H1 (cell line): ENCODE data around the gene IFT25.

Source experiments
- CBX8 ChIP-seq: fragments of 300-800, 300-1000 bp; sonication (generic); IDR thresholded peaks from 2 replicates; pipeline ENCODE4 v1.7.1; 2016; ENCODE audit warnings: low read depth, low read length, borderline replicate concordance
- CHD7 ChIP-seq: fragments of 300-600 bp; sonication (generic); IDR thresholded peaks from 2 replicates; pipeline ENCODE4 v1.7.1; 2012; ENCODE audit warnings: low read length, moderate library complexity, mild to moderate bottlenecking, inconsistent platforms; ENCODE audit not compliant: insufficient replicate concordance
- CREB1 ChIP-seq: IDR thresholded peaks from 2 replicates; pipeline ENCODE4 v1.6.1; 2012; ENCODE audit warnings: inconsistent platforms
- CTCF ChIP-seq, 3 experiments: IDR thresholded peaks; 1 replicate in 2 of 3; 2 replicates in 1 of 3; pipeline versions ENCODE4 v1.5.1 to v1.6.1; 2011; ENCODE audit warnings: low read length in 3 of 3, mild to moderate bottlenecking in 3 of 3, inconsistent platforms in 2 of 3, low read depth in 1 of 3, moderate library complexity in 1 of 3; ENCODE audit not compliant: insufficient read depth in 1 of 3; ENCODE audit errors: control extremely low read depth in 1 of 3
- EP300 ChIP-seq, 2 experiments: IDR thresholded peaks; 1 replicate in 1 of 2; 2 replicates in 1 of 2; pipeline ENCODE4 v1.6.1; 2011 to 2012; ENCODE audit warnings: low read depth in 2 of 2, low read length in 2 of 2, mild to moderate bottlenecking in 2 of 2, borderline replicate concordance in 1 of 2, inconsistent platforms in 1 of 2, moderate library complexity in 1 of 2
- HDAC2 ChIP-seq, 2 experiments: fragments of 300-600 bp in 1 of 2; sonication (generic) in 1 of 2; IDR thresholded peaks; 2 replicates each; pipeline ENCODE4 v1.6.1; 2011 to 2012; ENCODE audit warnings: low read depth in 2 of 2, low read length in 2 of 2, mild to moderate bottlenecking in 2 of 2, moderate library complexity in 2 of 2, borderline replicate concordance in 1 of 2, inconsistent platforms in 1 of 2
- MAFK ChIP-seq: IDR thresholded peaks from 2 replicates; pipeline ENCODE4 v1.6.1; 2012; ENCODE audit warnings: low read depth, mild to moderate bottlenecking, improper control_type of control experiment, low read length
- NRF1 ChIP-seq: IDR thresholded peaks from 2 replicates; pipeline ENCODE4 v1.6.1; 2011; ENCODE audit warnings: mild to moderate bottlenecking, low read depth, low read length, improper control_type of control experiment
- POLR2A ChIP-seq, 2 experiments: IDR thresholded peaks; 1 replicate in 1 of 2; 2 replicates in 1 of 2; pipeline ENCODE4 v1.6.1; 2011; ENCODE audit warnings: low read depth in 2 of 2, low read length in 2 of 2, mild to moderate bottlenecking in 2 of 2; ENCODE audit errors: control extremely low read depth in 1 of 2
- RAD21 ChIP-seq, 2 experiments: IDR thresholded peaks in 1 of 2; conservative IDR thresholded peaks in 1 of 2; 2 replicates each; pipeline ENCODE4 v1.6.1; 2011; ENCODE audit warnings: low read depth in 2 of 2, low read length in 2 of 2, improper control_type of control experiment in 1 of 2, inconsistent platforms in 1 of 2, mild to moderate bottlenecking in 1 of 2, moderate library complexity in 1 of 2
- SRF ChIP-seq: IDR thresholded peaks from 2 replicates; pipeline ENCODE4 v1.6.1; 2011; ENCODE audit warnings: mild to moderate bottlenecking, low read depth, low read length, moderate library complexity

GRCh38 chr1:53891678-53892077 lies 53.8 kb downstream of the IFT25 start:
- TF ChIP-seq CTCF (IDR thresholded peaks at IDR 0.05; ENCODE audit: control extremely low read depth in 1 of 3, insufficient read depth in 1 of 3, low read depth in 1 of 3, low read length in 3 of 3) (no peak), EP300 (IDR thresholded peaks at IDR 0.05; ENCODE audit: borderline replicate concordance in 1 of 2, low read depth in 2 of 2, low read length in 2 of 2) (no peak), POLR2A (IDR thresholded peaks at IDR 0.05; ENCODE audit: control extremely low read depth in 1 of 2, low read depth in 2 of 2, low read length in 2 of 2) (no peak), HDAC2 (IDR thresholded peaks at IDR 0.05; ENCODE audit: borderline replicate concordance in 1 of 2, low read depth in 2 of 2, low read length in 2 of 2) (no peak), SRF (no peak), RAD21 (IDR thresholded peaks at IDR 0.05 in 1 of 2, conservative IDR thresholded peaks at IDR 0.05 in 1 of 2; ENCODE audit: low read depth in 2 of 2, low read length in 2 of 2) (no peak), CHD7 (no peak), CREB1 (no peak), MAFK (no peak), NRF1 (no peak), CBX8 (no peak)
